OCI-LY7 (cell line): ENCODE results near the gene DTX4. TPM values are rescaled to one million over a fixed set of nuclear protein-coding genes. Genes with fewer than 3 reads are reported as not detected.

Experiments used
- BruUV-seq: library from RNA; stranded (reverse); fragments of 400-500 nt; replicated peaks from 2 replicates; lab custom pipeline; 2021; lab: Mats Ljungman, UMichigan
- CTCF ChIA-PET: fragments of 300-600 bp; sonication (Branson Sonifier 250); formaldehyde crosslinking; loops from one replicate; lab custom pipeline; 2022; ENCODE audit warnings: antibody characterized with exemption; ENCODE audit not compliant: unreplicated experiment; lab: Charles Lee
- POLR2A ChIA-PET: fragments of 300-600 bp; sonication (Branson Sonifier 250); formaldehyde crosslinking; loops from one replicate; lab custom pipeline; 2022; ENCODE audit warnings: antibody characterized with exemption; lab: Charles Lee
- DNase-seq: peaks from one replicate; pipeline ENCODE4 v3.0.0-alpha.2; 2015; ENCODE audit warnings: low spot score
- H2AFZ ChIP-seq: fragments of 200-600 bp; sonication (generic), shearing (Covaris generic); 2 replicates; pipeline ENCODE4 v1.6.1; 2014; ENCODE audit warnings: mild to moderate bottlenecking, antibody characterized with exemption, low read length, moderate library complexity
- H3K27ac ChIP-seq: fragments of 200-600 bp; sonication (generic); 2 replicates; pipeline ENCODE4 v1.5.1; 2014; ENCODE audit warnings: mixed run types, low read depth, mild to moderate bottlenecking, moderate library complexity, low read length, inconsistent platforms; ENCODE audit not compliant: poor library complexity, severe bottlenecking
- H3K36me3 ChIP-seq: fragments of 200-600 bp; sonication (generic); 2 replicates; pipeline ENCODE4 v1.6.1; 2014; ENCODE audit warnings: mild to moderate bottlenecking, antibody characterized with exemption, low read length, moderate library complexity, mixed read lengths; ENCODE audit not compliant: insufficient read depth
- H3K4me1 ChIP-seq: fragments of 200-600 bp; sonication (generic); 2 replicates; pipeline ENCODE4 v1.5.1; 2014; ENCODE audit warnings: mild to moderate bottlenecking, low read length; ENCODE audit not compliant: insufficient read depth, poor library complexity, severe bottlenecking
- H3K4me2 ChIP-seq: fragments of 200-600 bp; sonication (generic); 2 replicates; pipeline ENCODE4 v1.6.1; 2014; ENCODE audit warnings: mild to moderate bottlenecking, low read length
- H3K4me3 ChIP-seq: fragments of 200-600 bp; sonication (generic); 2 replicates; pipeline ENCODE4 v1.5.1; 2014; ENCODE audit warnings: mild to moderate bottlenecking, low read depth, low read length; ENCODE audit not compliant: poor library complexity, severe bottlenecking
- H3K79me2 ChIP-seq: fragments of 200-600 bp; sonication (generic); 2 replicates; pipeline ENCODE4 v1.6.1; 2016; ENCODE audit warnings: low read depth, mild to moderate bottlenecking, low read length, moderate library complexity, mixed read lengths; ENCODE audit not compliant: insufficient read depth
- H3K9me2 ChIP-seq: fragments of 200-600 bp; sonication (generic); 2 replicates; pipeline ENCODE4 v1.6.1; 2016; ENCODE audit warnings: mild to moderate bottlenecking, low read length, mixed read lengths; ENCODE audit not compliant: insufficient read depth
- H3K9me3 ChIP-seq: fragments of 200-600 bp; sonication (generic); 2 replicates; pipeline ENCODE4 v1.6.1; 2014; ENCODE audit warnings: mild to moderate bottlenecking, mixed run types, low read length, mixed read lengths
- H4K20me1 ChIP-seq: fragments of 200-600 bp; sonication (generic); 2 replicates; pipeline ENCODE4 v1.6.1; 2014; ENCODE audit warnings: mild to moderate bottlenecking, antibody characterized with exemption, low read length, moderate library complexity, mixed read lengths; ENCODE audit not compliant: insufficient read depth
- EZH2phosphoT487 ChIP-seq: fragments of 200-600 bp; sonication (generic); IDR thresholded peaks from 2 replicates; pipeline ENCODE4 v1.6.1; 2018; ENCODE audit warnings: low read depth, borderline replicate concordance, mild to moderate bottlenecking, mixed run types, antibody characterized with exemption, low read length, moderate library complexity, mixed read lengths
- intact Hi-C: fragments of 100-400 bp; cut with micrococcal nuclease; formaldehyde crosslinking; loops from one replicate; pipeline ENCODE4 v1.10.0; 2022; ENCODE audit not compliant: unreplicated experiment
- total RNA-seq, 2 experiments: library from RNA; depleted of rRNA in 1 of 2; stranded (reverse); fragments of >200 nt in 1 of 2; shearing (Covaris generic) in 1 of 2; gene quantifications; 2 replicates each; pipeline ENCODE4 v1.2.3, GENCODE V29; 2014 to 2022
- TF ChIP-seq, protein P1 (sequence below): fragments of 200-600 bp; sonication (generic); conservative IDR thresholded peaks from 2 replicates; pipeline ENCODE4 v1.5.1; 2014; ENCODE audit warnings: mild to moderate bottlenecking, antibody characterized with exemption, low read length, moderate library complexity, mixed read lengths

DTX4 gene
- total RNA-seq, 2 experiments from 2014 or later, result 1.4 to 9.9 TPM

DNA sequence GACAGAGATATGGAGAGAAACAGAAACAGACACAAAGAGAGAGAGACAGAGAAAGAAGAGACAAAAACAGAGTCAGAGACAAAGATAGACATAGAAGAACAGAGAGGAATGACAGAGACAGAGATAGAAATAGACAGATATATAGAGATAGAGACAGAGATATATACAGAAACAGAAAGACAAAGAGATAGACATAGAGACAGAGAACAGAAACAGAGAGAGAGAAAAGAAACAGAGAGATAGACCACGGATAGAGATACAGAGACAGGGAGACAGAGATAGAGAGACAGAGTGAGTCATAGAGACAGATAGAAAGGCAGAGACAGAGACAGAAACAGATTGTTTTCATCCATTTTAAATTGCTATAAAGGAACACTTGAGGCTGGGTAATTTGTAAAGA is 53.1 kb downstream of the DTX4 start:
- intact Hi-C loops, result no loop called here
- no peak overlapping the region for H3K4me3 ChIP-seq
- H3K4me1 ChIP-seq, result peaks cover 4% of the 10 kb centered on the region
- no peak for DNase-seq
- BruUV-seq, result no TSS peak
- H3K4me2 ChIP-seq, result no peak overlapping the region
- ChIA-PET CTCF (interaction anchor here (0.9 kb wide), 1 partner anchor 39 kb away, joined by 6 read pairs; no protein-coding TSS in a partner anchor), POLR2A (interaction anchor here (1.0 kb wide), 1 partner anchor 23 kb away, joined by 3 read pairs; no protein-coding TSS in a partner anchor)
- H3K36me3 ChIP-seq, result no peaks in the 10 kb centered on the region
- no peak overlapping the region for H2AFZ ChIP-seq
- H3K9me3 ChIP-seq, result no peaks in the 10 kb centered on the region
- no peaks in the 10 kb centered on the region for H4K20me1 ChIP-seq
- no peaks in the 10 kb centered on the region for H3K79me2 ChIP-seq
- no peak for TF ChIP-seq EZH2phosphoT487
- TF ChIP-seq, protein P1, sequence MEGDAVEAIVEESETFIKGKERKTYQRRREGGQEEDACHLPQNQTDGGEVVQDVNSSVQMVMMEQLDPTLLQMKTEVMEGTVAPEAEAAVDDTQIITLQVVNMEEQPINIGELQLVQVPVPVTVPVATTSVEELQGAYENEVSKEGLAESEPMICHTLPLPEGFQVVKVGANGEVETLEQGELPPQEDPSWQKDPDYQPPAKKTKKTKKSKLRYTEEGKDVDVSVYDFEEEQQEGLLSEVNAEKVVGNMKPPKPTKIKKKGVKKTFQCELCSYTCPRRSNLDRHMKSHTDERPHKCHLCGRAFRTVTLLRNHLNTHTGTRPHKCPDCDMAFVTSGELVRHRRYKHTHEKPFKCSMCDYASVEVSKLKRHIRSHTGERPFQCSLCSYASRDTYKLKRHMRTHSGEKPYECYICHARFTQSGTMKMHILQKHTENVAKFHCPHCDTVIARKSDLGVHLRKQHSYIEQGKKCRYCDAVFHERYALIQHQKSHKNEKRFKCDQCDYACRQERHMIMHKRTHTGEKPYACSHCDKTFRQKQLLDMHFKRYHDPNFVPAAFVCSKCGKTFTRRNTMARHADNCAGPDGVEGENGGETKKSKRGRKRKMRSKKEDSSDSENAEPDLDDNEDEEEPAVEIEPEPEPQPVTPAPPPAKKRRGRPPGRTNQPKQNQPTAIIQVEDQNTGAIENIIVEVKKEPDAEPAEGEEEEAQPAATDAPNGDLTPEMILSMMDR, result no peak
- H3K27ac ChIP-seq, result no peak overlapping the region
- no peaks in the 10 kb centered on the region for H3K9me2 ChIP-seq

DNA sequence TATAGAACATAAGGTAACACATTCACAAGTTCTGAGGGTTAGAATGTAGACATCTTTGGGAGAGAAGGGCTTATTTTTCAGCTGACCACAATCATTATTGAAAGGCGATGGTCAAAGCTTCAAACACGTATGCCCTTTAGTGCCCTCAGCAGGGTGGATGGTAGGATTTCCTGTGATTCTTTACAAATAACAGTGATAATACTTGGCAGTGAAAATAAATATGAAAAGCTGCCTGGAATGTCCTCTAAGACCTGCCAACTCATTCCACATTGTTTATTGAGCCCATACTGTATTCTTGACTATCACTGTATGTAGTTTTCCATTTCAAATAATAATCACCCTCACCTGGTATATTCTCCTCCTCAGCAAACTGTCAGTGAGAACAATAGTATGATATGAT is 54.5 kb downstream of the DTX4 start:
- Histone ChIP-seq H3K79me2 (no peaks in the 10 kb centered on the region), H3K4me1 (no peaks in the 10 kb centered on the region), H4K20me1 (no peaks in the 10 kb centered on the region), H3K9me3 (peaks cover 9% of the 10 kb centered on the region; the same call in 1 of the 2 replicates), H2AFZ (no peak overlapping the region), H3K36me3 (no peaks in the 10 kb centered on the region), H3K9me2 (no peaks in the 10 kb centered on the region), H3K4me3 (no peak overlapping the region), H3K4me2 (no peak overlapping the region), H3K27ac (no peak overlapping the region)
- DNase-seq, result no peak
- intact Hi-C loops, result no loop called here
- BruUV-seq, result no TSS peak
- ChIA-PET CTCF (interaction anchor here (0.6 kb wide), 1 partner anchor 23 kb away, joined by 3 read pairs; no protein-coding TSS in a partner anchor), POLR2A (no interaction called here)
- TF ChIP-seq, protein P1, result no peak
- TF ChIP-seq EZH2phosphoT487, result no peak

DNA sequence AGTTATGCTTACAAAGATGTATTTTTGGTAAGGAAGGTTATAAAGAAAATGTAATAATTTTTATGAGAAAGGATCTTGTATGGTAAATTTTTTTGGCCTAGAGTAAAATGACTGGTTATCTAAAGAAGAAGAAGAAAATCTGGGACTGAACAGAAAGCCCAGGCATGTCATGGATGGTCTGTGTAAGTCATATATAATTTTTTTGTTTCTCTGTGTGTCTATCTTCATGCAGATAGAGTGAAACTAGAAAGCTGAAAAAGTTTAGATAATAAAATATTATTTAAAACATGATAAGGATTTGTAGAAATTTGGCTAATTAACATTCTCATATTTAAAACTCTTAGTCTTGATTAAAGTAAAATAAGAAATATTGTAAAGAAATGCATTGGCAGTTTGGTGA is 68.4 kb downstream of the DTX4 start:
- BruUV-seq, result no TSS peak
- CTCF ChIA-PET, result no interaction called here
- no peak overlapping the region for H2AFZ ChIP-seq

More for the DNA sequence above, 68.4 kb downstream of the DTX4 start:
- intact Hi-C loops, result no loop called here
- no peaks in the 10 kb centered on the region for H3K9me2 ChIP-seq
- H3K4me2 ChIP-seq, result no peak overlapping the region
- H3K36me3 ChIP-seq, result no peaks in the 10 kb centered on the region
- no peaks in the 10 kb centered on the region for H3K79me2 ChIP-seq
- no peaks in the 10 kb centered on the region for H3K4me1 ChIP-seq
- no peak for TF ChIP-seq EZH2phosphoT487
- TF ChIP-seq, protein P1, result no peak
- no peak overlapping the region for H3K4me3 ChIP-seq
- H4K20me1 ChIP-seq, result no peaks in the 10 kb centered on the region
- H3K9me3 ChIP-seq, result peaks cover 34% of the 10 kb centered on the region; the same call in 1 of the 2 replicates
- no peak overlapping the region for H3K27ac ChIP-seq
- POLR2A ChIA-PET, result interaction anchor here (0.7 kb wide), 1 partner anchor 853 kb away, joined by 3 read pairs; no protein-coding TSS in a partner anchor
- DNase-seq, result no peak
